Fibroblast of mammary gland (primary cell): ENCODE data around the gene CCBE1.

Experiments
- DNase-seq: peaks from one replicate; pipeline ENCODE4 v3.0.0-alpha.2; 2010; ENCODE audit warnings: low read depth
- H3K4me3 ChIP-seq: 2 replicates; pipeline ENCODE4 v1.5.1; 2011; ENCODE audit warnings: low read depth, mild to moderate bottlenecking, low read length, moderate library complexity; ENCODE audit not compliant: control insufficient read depth
- CTCF ChIP-seq: conservative IDR thresholded peaks from 2 replicates; pipeline ENCODE4 v1.5.1; 2011; ENCODE audit warnings: low read depth, low read length, inconsistent platforms; ENCODE audit not compliant: control insufficient read depth, insufficient read depth

Gene CCBE1

DNA sequence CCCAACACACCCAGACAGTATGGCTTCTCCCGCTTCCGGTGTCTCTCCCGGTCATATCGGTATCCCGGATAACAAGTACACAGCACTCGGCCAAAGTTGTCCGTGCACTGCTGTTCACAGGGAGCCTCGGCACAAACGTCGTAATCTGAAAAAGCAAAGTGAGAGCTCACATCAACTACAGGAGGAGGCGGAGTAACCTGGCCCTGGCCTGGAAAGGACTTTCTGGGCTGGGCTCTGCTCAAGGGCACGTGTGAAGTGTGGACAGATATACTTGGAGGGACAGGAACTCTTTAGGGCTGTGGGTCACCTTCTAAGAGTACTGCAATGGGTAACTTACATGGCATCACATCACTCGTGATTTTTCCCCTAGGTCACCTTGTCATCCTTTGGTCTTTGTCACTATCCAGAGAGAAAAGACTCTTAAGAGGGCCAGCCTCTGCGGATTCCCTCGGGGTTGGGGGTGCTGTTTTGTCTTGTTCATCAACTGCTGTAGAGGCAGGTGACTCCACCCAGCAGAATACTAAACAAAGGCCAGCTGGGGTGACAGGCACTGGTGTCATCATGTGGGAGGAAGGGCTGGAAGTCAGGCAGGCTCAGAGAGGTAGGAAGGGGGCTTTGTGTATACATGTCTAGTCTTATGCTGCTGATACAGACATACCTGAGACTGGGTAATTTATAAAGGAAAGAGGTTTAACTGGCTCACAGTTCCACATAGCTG, 227.6 kb downstream of the CCBE1 start:
- no peak overlapping the region for H3K4me3 ChIP-seq
- no peak for DNase-seq
- no peak for TF ChIP-seq CTCF

DNA sequence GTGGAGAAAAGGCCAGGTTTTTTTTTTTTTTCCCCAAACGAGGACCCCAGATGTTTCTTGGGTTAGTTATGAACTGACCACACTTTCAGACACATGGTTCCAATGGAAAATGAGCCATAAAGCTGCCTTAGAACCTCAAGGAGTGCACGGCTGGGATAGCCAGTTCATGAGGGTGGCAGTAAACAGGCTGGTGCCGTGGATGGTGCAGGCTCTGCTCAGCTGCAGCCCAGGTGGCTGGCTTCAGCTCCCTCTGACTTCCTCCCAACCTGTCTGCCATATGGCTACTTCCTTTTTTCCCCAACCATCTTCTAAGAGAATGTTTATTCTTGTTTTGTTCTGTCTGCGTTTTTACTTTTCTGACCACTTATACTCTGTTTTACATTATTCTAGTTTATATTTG, 228.4 kb downstream of the CCBE1 start:
- H3K4me3 ChIP-seq, result no peak overlapping the region
- no peak for DNase-seq
- TF ChIP-seq CTCF, result no peak

GRCh38 chr18:59467497-59467896, 229.7 kb downstream of the CCBE1 start:
- DNase-seq, result no peak
- no peak for TF ChIP-seq CTCF
- H3K4me3 ChIP-seq, result no peak overlapping the region

GRCh38 chr18:59466980-59467379, 230.2 kb downstream of the CCBE1 start:
- DNase-seq, result no peak
- TF ChIP-seq CTCF, result no peak
- H3K4me3 ChIP-seq, result no peak overlapping the region

- TF ChIP-seq CTCF, result no peak
- H3K4me3 ChIP-seq, result no peak overlapping the region
- no peak for DNase-seq
Measured at GRCh38 chr18:59464486-59464885, 232.7 kb downstream of the CCBE1 start.

GRCh38 chr18:59461171-59461570, 236.1 kb downstream of the CCBE1 start:
- H3K4me3 ChIP-seq, result no peak overlapping the region
- no peak for DNase-seq
- TF ChIP-seq CTCF, result no peak

DNA sequence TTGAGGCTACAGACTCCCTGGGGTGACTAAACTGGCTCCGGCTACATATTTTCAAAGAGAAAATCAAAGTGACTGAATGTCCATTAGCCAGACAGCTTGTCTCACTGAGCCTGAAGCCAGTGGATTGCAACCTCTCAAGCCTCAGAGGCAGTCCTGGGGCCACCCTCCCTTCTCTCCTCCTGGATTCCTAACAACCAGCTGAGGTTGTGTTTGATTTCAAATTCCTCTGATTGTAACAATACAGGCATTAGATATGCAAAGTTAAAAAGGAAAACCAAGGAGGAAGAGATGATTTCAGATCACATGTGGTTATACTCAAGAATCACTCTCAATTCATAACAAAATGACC, 237.2 kb downstream of the CCBE1 start:
- no peak overlapping the region for H3K4me3 ChIP-seq
- DNase-seq, result no peak
- TF ChIP-seq CTCF, result no peak
